Measurements from ENCODE around the gene ERC2.

DNA sequence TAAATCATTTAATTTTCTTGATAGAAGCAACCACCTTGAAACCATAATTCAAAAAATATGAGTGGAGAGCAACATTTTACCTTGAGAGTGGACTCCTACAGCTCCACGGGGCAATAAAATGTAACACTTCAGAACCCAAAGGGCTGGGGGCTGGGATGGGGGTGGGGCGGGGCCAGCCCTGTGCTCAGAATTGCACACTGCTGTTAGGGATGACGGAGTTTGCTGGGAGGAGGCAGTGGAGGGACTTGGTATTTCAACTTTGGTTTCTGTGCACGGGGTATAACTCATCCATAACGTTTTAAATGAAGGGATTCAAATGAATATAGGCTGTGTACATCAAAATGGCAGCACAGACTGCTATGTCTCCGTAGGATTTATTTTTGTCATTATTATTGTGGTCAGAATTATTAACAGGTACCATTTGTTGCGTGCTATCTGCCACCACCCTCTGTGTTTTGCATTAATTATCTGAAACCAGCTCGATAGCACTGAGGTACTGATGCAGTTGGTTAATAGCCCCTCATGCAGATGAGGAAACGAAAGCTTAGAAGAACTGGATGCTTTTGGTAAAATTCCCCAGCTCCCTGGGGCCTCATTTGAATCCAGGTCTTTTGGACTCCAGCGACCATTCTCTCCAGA, 951.8 kb downstream of the ERC2 start:
- no peak for TF ChIP-seq POLR2A (IDR thresholded peaks at IDR 0.05)
- TF ChIP-seq, protein P1, sequence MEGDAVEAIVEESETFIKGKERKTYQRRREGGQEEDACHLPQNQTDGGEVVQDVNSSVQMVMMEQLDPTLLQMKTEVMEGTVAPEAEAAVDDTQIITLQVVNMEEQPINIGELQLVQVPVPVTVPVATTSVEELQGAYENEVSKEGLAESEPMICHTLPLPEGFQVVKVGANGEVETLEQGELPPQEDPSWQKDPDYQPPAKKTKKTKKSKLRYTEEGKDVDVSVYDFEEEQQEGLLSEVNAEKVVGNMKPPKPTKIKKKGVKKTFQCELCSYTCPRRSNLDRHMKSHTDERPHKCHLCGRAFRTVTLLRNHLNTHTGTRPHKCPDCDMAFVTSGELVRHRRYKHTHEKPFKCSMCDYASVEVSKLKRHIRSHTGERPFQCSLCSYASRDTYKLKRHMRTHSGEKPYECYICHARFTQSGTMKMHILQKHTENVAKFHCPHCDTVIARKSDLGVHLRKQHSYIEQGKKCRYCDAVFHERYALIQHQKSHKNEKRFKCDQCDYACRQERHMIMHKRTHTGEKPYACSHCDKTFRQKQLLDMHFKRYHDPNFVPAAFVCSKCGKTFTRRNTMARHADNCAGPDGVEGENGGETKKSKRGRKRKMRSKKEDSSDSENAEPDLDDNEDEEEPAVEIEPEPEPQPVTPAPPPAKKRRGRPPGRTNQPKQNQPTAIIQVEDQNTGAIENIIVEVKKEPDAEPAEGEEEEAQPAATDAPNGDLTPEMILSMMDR (IDR thresholded peaks at IDR 0.05): no peak
- TF ChIP-seq POLR2AphosphoS5 (IDR thresholded peaks at IDR 0.05): no peak
